AG04450 (cell line): Measurements from ENCODE around the gene PRMT7. TPM values are rescaled to one million over a fixed set of nuclear protein-coding genes. Genes with fewer than 3 reads are reported as not detected.

Experiments used
- CTCF ChIA-PET: fragments of 300-600, 350-600 bp; formaldehyde crosslinking; extraction: SDS; loops from one replicate; lab custom pipeline; 2022; ENCODE audit warnings: antibody characterized with exemption, inconsistent platforms; lab: Charles Lee
- POLR2A ChIA-PET: fragments of 350-600 bp; formaldehyde crosslinking; extraction: SDS; loops from one replicate; lab custom pipeline; 2021; ENCODE audit warnings: antibody characterized with exemption, inconsistent platforms; lab: Yijun Ruan, JAX
- DNase-seq: peaks from one replicate; pipeline ENCODE4 v3.0.0-alpha.2; 2011; ENCODE audit warnings: low read depth, low spot score
- H3K27ac ChIP-seq: one replicate; pipeline ENCODE4 v1.5.1; 2012; ENCODE audit warnings: low read depth, low read length, control low read depth
- H3K27me3 ChIP-seq: one replicate; pipeline ENCODE4 v1.6.0; 2012; ENCODE audit warnings: low read length; ENCODE audit not compliant: control insufficient read depth, insufficient read depth
- H3K4me3 ChIP-seq: 2 replicates; pipeline ENCODE4 v1.5.1; 2011; ENCODE audit warnings: mild to moderate bottlenecking, low read depth, low read length, control low read depth
- H3K9me3 ChIP-seq: 2 replicates; pipeline ENCODE4 v1.5.1; 2012; ENCODE audit warnings: low read length; ENCODE audit not compliant: control insufficient read depth, insufficient read depth
- CTCF ChIP-seq: IDR thresholded peaks from 2 replicates; pipeline ENCODE4 v1.5.1; 2011; ENCODE audit warnings: low read depth, low read length, control low read depth, inconsistent platforms
- polyA plus RNA-seq: library from polyadenylated mRNA; depleted of rRNA; stranded (reverse); fragments of >200 nt; gene quantifications from 2 replicates; pipeline ENCODE4 v1.2.3, GENCODE V29; 2011

The PRMT7 gene
- polyA plus RNA-seq, 1 experiment, result 32.4 TPM

- ChIA-PET POLR2A (no interaction called here), CTCF (interaction anchor here (2.6 kb wide), 1 partner anchor 25 kb away, joined by 8 read pairs; no protein-coding TSS in a partner anchor)
- TF ChIP-seq CTCF, result no peak
- peaks cover 12% of the 10 kb centered on the region for H3K27me3 ChIP-seq
- no peak overlapping the region for H3K4me3 ChIP-seq
- DNase-seq, result no peak
- no peaks in the 10 kb centered on the region; the same call in 1 of the 2 replicates for H3K9me3 ChIP-seq
- no peak overlapping the region for H3K27ac ChIP-seq
These were observed 61.0 kb downstream of the PRMT7 start for GRCh38 chr16:68371706-68372380.

- ChIA-PET CTCF (interaction anchor here (2.6 kb wide), 1 partner anchor 24 kb away, joined by 8 read pairs; no protein-coding TSS in a partner anchor), POLR2A (no interaction called here)
- no peak for DNase-seq
- Histone ChIP-seq H3K27ac (no peak overlapping the region), H3K27me3 (peaks cover 16% of the 10 kb centered on the region), H3K9me3 (no peaks in the 10 kb centered on the region; the same call in 1 of the 2 replicates), H3K4me3 (no peak overlapping the region)
- TF ChIP-seq CTCF, result no peak
These were observed 61.5 kb downstream of the PRMT7 start for GRCh38 chr16:68372381-68372720.

GRCh38 chr16:68372806-68373205 is 62.0 kb downstream of the PRMT7 start:
- TF ChIP-seq CTCF, result no peak
- H3K9me3 ChIP-seq, result no peaks in the 10 kb centered on the region; the same call in 1 of the 2 replicates
- POLR2A ChIA-PET, result no interaction called here
- CTCF ChIA-PET, result interaction anchor here (2.6 kb wide), 1 partner anchor 24 kb away, joined by 8 read pairs; no protein-coding TSS in a partner anchor
- H3K4me3 ChIP-seq, result no peak overlapping the region
- no peak for DNase-seq
- H3K27ac ChIP-seq, result no peak overlapping the region
- peaks cover 16% of the 10 kb centered on the region for H3K27me3 ChIP-seq

- Histone ChIP-seq H3K9me3 (no peaks in the 10 kb centered on the region; the same call in 1 of the 2 replicates), H3K4me3 (no peak overlapping the region), H3K27ac (no peak overlapping the region), H3K27me3 (peaks cover 16% of the 10 kb centered on the region)
- DNase-seq, result no peak
- TF ChIP-seq CTCF, result no peak
- ChIA-PET POLR2A (no interaction called here), CTCF (interaction anchor here (0.5 to 2.6 kb wide), 2 partner anchors 23 to 1040 kb away, joined by 3 to 8 read pairs; no protein-coding TSS in a partner anchor)
These were observed 62.9 kb downstream of the PRMT7 start for GRCh38 chr16:68373528-68374245.

DNA sequence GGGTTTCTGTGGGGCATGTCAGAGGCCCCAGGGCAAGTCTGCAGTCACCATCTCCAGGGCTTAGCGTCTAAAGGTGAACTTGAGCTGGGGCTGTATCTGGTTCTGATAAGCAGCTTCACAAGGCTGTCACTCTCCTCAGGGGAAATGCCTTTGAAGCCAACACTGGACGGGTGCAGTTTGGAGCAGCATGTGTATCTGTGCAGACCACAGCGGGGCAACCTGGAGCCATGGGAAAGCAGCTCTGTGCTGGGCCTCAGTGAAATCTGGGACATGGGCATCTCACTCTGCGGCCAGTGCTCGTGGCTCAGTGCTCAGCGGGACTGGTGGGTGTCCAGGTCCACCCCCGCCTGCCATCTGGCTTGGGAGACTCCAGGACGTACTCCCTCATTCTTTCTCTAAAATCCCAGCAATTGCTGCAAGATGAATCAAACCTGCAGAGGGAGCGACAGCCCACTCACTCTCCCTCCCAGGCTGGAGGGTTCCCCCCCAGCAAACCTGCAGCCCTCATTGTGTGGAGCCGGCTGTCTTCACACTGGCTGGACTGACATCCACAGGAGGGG is 63.5 kb downstream of the PRMT7 start:
- CTCF ChIA-PET, result interaction anchor here (2.6 kb wide), 1 partner anchor 22 kb away, joined by 8 read pairs; no protein-coding TSS in a partner anchor
- Histone ChIP-seq H3K27me3 (peaks cover 17% of the 10 kb centered on the region), H3K9me3 (no peaks in the 10 kb centered on the region; the same call in 1 of the 2 replicates), H3K4me3 (no peak overlapping the region), H3K27ac (no peak overlapping the region)
- DNase-seq, result no peak
- POLR2A ChIA-PET, result no interaction called here
- TF ChIP-seq CTCF, result no peak
